ENCODE measurements around the gene NDUFB11.
"Not testable (repeated sequence)": the region's sequence is repeated elsewhere in the genome, so short reads cannot be mapped to it uniquely, and the experiment has no call there.

Gene NDUFB11

DNA sequence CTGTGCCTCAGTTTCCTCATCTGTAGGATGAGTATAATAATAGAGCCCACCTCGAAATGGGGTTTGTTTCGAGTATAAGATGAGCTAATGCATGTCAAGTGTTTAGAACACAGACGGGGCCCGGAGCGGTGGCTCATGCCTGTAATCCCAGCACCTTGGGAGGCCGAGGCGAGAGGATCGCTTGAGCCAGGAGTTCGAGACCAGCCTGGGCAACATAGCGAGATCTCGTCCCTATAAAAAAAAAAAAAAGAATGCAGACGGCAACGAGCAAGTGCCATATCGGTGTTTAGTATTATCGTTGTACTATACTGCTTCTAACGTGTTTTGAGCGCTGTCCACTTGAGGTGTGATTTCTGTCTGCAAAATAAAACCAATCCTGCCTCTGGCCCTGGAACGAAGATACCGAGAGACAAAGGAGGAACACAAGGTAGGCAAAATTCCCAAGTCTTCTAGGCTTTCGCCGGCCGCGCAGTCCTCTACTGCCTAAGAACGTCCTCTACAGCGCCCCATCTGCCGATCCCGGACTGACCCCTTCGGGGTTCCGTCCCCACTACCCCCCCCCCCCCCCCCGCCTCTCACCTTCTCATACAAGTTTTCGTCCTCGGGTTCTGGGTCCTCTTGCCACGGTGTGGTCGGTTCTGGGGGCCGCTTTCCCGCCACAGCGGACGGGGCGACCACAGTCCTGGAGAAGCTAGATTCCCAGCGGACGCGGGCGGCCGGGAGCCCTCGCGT, 442 bp downstream of the NDUFB11 start:
- peak overlapping the region; percentile 78 for H3K4me3 ChIP-seq (ENCODE audit: low read depth, low read length)
- peak; percentile 3 for DNase-seq (ENCODE audit: low read depth, low spot score)
- in situ Hi-C loops (cut with HindIII; ENCODE audit: low sequenced_read_pairs): no loop called here
- no peak for TF ChIP-seq CTCF (IDR thresholded peaks at IDR 0.05; ENCODE audit: low read depth, low read length)

DNA sequence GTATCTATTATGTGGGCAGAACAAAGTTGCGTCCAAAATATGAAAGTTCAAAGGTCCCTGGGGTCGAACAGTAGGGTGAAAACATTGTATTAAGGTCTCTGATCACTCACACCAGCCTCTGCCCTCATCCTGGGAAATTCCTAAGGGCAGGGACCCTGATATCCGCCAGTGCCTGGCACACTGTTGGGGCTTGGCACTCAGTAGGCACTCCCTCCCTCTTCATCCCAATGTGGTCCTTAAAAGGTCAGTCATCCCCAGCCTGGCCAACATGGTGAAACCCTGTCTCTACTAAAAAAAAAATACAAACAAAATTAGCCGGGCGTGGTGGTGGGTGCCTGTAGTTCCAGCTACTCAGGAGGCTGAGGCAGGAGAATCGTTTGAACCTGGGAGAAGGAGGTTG, 6.3 kb downstream of the NDUFB11 start:
- TF ChIP-seq CTCF (IDR thresholded peaks at IDR 0.05; ENCODE audit: low read depth, low read length): no peak
- no peak for DNase-seq (ENCODE audit: low read depth, low spot score)
- in situ Hi-C loops (cut with HindIII; ENCODE audit: low sequenced_read_pairs): no loop called here
- H3K4me3 ChIP-seq (ENCODE audit: low read depth, low read length): no peak overlapping the region

GRCh38 chrX:47135650-47136049, 8.9 kb downstream of the NDUFB11 start:
- DNase-seq (ENCODE audit: low read depth, low spot score): peak; percentile 36
- in situ Hi-C loops (cut with HindIII; ENCODE audit: low sequenced_read_pairs); H3K4me3 ChIP-seq (ENCODE audit: low read depth, low read length): not testable (repeated sequence)

- no peak for TF ChIP-seq CTCF (IDR thresholded peaks at IDR 0.05; ENCODE audit: low read depth, low read length)
- no peak for DNase-seq (ENCODE audit: low read depth, low spot score)
- H3K4me3 ChIP-seq (ENCODE audit: low read depth, low read length): no peak overlapping the region
- in situ Hi-C loops (cut with HindIII; ENCODE audit: low sequenced_read_pairs): no loop called here
These were observed 11.0 kb downstream of the NDUFB11 start for GRCh38 chrX:47133493-47133892.

DNA sequence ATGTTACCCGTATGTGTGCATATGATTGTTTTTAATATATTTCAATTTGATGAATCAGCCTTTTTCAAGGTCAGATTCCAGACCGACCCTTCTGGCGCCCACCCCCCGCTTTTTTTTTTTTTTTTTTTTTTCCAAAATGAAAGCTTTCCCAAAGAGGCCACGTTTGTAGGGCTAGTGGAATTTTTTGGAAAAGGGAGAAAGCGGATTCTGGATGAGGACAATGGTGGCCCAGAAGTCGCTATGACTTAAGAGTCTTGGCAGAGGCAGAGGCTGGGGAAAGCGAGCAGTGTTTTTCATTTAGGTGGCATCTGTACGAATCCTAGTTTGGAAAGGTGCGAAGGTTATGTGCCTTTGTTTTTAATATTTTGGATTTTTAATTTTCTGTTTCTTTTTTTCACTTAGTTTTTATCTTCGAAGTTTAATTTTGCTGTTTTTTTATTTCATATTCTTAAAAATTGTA, 14.6 kb downstream of the NDUFB11 start:
- in situ Hi-C loops (cut with HindIII; ENCODE audit: low sequenced_read_pairs): no loop called here
- peak overlapping the region; percentile 57 for H3K4me3 ChIP-seq (ENCODE audit: low read depth, low read length)
- peak; percentile 3 for DNase-seq (ENCODE audit: low read depth, low spot score)
- TF ChIP-seq CTCF (IDR thresholded peaks at IDR 0.05; ENCODE audit: low read depth, low read length): no peak

GRCh38 chrX:47129157-47129898, 15.2 kb downstream of the NDUFB11 start:
- TF ChIP-seq CTCF (IDR thresholded peaks at IDR 0.05; ENCODE audit: low read depth, low read length): no peak
- peak; percentile 96 for DNase-seq (ENCODE audit: low read depth, low spot score)
- peak overlapping the region; percentile 57 for H3K4me3 ChIP-seq (ENCODE audit: low read depth, low read length)
- in situ Hi-C loops (cut with HindIII; ENCODE audit: low sequenced_read_pairs): no loop called here

- in situ Hi-C loops (cut with HindIII; ENCODE audit: low sequenced_read_pairs); DNase-seq (ENCODE audit: low read depth, low spot score); H3K4me3 ChIP-seq (ENCODE audit: low read depth, low read length): not testable (repeated sequence)
These were observed 20.0 kb downstream of the NDUFB11 start for GRCh38 chrX:47124466-47124865.

DNA sequence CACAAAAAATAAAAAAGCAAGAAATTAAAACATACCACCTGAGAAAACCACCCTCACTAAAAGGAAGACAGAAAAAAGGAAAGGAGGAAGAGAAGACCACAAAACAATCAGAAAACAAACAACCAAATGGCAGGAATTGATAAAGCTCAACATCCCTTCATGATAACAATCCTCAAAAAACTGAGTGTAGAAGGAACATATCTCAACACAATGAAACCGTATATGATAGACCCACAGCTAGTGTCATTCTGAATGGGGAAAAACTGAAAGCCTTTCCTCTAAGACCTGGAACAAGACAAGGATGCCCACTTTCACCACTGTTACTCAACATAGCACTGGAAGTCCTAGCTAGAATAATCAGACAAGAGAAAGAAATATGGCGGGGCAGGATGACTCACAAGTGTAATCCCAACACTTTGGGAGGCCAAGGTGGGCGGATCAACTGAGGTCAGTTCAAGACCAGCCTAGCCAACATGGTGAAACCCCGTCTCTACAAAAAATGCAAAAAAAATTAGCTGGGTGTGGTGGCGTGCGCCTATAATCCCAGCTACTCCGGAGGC, 27.9 kb downstream of the NDUFB11 start:
- DNase-seq (ENCODE audit: low read depth, low spot score); in situ Hi-C loops (cut with HindIII; ENCODE audit: low sequenced_read_pairs); H3K4me3 ChIP-seq (ENCODE audit: low read depth, low read length): not testable (repeated sequence)
